Heart left ventricle (tissue), 16 donors: ENCODE results near the gene CHN2. TPM values are rescaled to one million over a fixed set of nuclear protein-coding genes. Genes with fewer than 3 reads are reported as not detected.

Experiments
- ATAC-seq, 4 donors: fragments of 200-7000 bp; cut with Tn5 transposase; one replicate each; pipeline ENCODE4 v1.9.1; 2020 to 2022; ENCODE audit warnings: moderate library complexity in 4 of 4, mild to moderate bottlenecking in 3 of 4, moderate number of reproducible peaks in 1 of 4
- DNase-seq, 5 donors: peaks; one replicate each; pipeline ENCODE4 v3.0.0-alpha.2; 2020
- H3K27ac ChIP-seq, 12 donors: fragments of 200-600 bp; sonication (generic) in 4 of 12; one replicate each; pipeline versions ENCODE4 v1.5.0 to v1.8.0; 2016 to 2022; ENCODE audit warnings: mild to moderate bottlenecking in 2 of 12
- H3K27me3 ChIP-seq, 9 donors: fragments of 200-600 bp; sonication (generic) in 2 of 9; one replicate each; pipeline versions ENCODE4 v1.5.1 to v1.8.0; 2016 to 2022; ENCODE audit warnings: mild to moderate bottlenecking in 3 of 9
- H3K36me3 ChIP-seq, 9 donors: fragments of 200-600 bp; sonication (generic) in 2 of 9; one replicate each; pipeline versions ENCODE4 v1.5.0 to v1.8.0; 2018 to 2022; ENCODE audit warnings: mild to moderate bottlenecking in 2 of 9
- H3K4me1 ChIP-seq, 12 donors: fragments of 200-600 bp; sonication (generic) in 4 of 12; one replicate each; pipeline versions ENCODE4 v1.5.0 to v1.8.0; 2016 to 2022; ENCODE audit warnings: mild to moderate bottlenecking in 3 of 12
- H3K4me3 ChIP-seq, 12 donors: fragments of 200-600 bp; sonication (generic) in 4 of 12; one replicate each; pipeline versions ENCODE4 v1.5.0 to v1.8.0; 2017 to 2022; ENCODE audit warnings: mild to moderate bottlenecking in 9 of 12, moderate library complexity in 4 of 12
- H3K9me3 ChIP-seq, 12 donors: fragments of 200-600 bp; sonication (generic) in 4 of 12; one replicate each; pipeline versions ENCODE4 v1.5.0 to v1.8.0; 2016 to 2022; ENCODE audit warnings: mild to moderate bottlenecking in 1 of 12
- CTCF ChIP-seq, 12 donors: fragments of 200-600 bp; sonication (generic) in 4 of 12; IDR thresholded peaks; one replicate each; pipeline versions ENCODE4 v1.5.0 to v1.8.0; 2018 to 2022; ENCODE audit warnings: antibody characterized with exemption in 12 of 12, mild to moderate bottlenecking in 5 of 12
- POLR2A ChIP-seq, 2 donors: fragments of 450-650 bp; IDR thresholded peaks; one replicate each; pipeline ENCODE4 v1.6.1; 2017; ENCODE audit warnings: antibody characterized with exemption in 2 of 2, mild to moderate bottlenecking in 2 of 2, moderate library complexity in 2 of 2
- WGBS, 4 donors: extraction: QIAGEN DNeasy Blood & Tissue Kit in 2 of 4; methylation state at CpG; one replicate each; pipeline versions ENCODE4 v1.1.5 to v1.1.7; 2013 to 2018; 5-methylcytosine and 5-hydroxymethylcytosine counted together
- intact Hi-C, 10 donors: fragments of 100-400 bp; cut with DNase I; formaldehyde crosslinking; loops; one replicate each; pipeline versions ENCODE4 v1.11.1 to v1.14.2; 2022
- polyA plus RNA-seq, 2 donors: library from polyadenylated mRNA; stranded (reverse); fragments of 200-250 nt; gene quantifications; one replicate each; pipeline ENCODE4 v1.2.3, GENCODE V29; 2013
- total RNA-seq, 9 donors: library from RNA; depleted of rRNA in 2 of 9; stranded (reverse); fragments of >200 nt in 2 of 9; fragmentation: NEBNext Ultra II Directional in 3 of 9; extraction: Animal tissue kit (Norgen Biotek cat#: 25700) in 3 of 9; gene quantifications; one replicate each; pipeline versions ENCODE4 v1.1.0 to v1.2.4, GENCODE V29; 2016 to 2023
- donor health status: ischemic (EF 13 %, LVEDD 7.1; RV severe dilation, severe dysfunction).
- donor health status: healthy with polysubstance abuse.
- donor health status: DM: no; HTN: yes; CAD: no.
- donor health status: DM: no; HTN: no; CAD: no.
- donor health status: ischemic (EF 25% LVEDD 6.9; RV normal size, moderate dysfunction).
- donor health status: ischemic (EF 25% LVEDD 5.7; RV mildly dilated, moderate dysfunction).
- donor health status: healthy.
- donor health status: DM: yes; HTN: yes; CAD: no.
- donor health status: ischemic (EF 35%, LVEDD 5.7; RV mildly dilated, moderate dysfunction).
- donor health status: nonischemic (EF 11% LVEDD 7.7; RV severe dilation, severe dysfunction).
- donor health status: DM: yes; HTN: yes; CAD: no.
- donor health status: PGD.
- donor health status: ischemic (EF 29% LVEDD 5.4; RV normal size, mild dysfunction).
- donor health status: nonischemic (EF 23%, LVEDD 6.1; RV moderate dilation, normal function).

The CHN2 gene
- total and polyA plus RNA-seq, 11 donors, result 11.2 to 54.4 (median 33.6) TPM

GRCh38 chr7:29272057-29272456, 77.5 kb downstream of the CHN2 start:
- Histone ChIP-seq H3K27ac (no peak overlapping the region), H3K4me3 (no peak overlapping the region), H3K36me3 (no peaks in the 10 kb centered on the region), H3K27me3 (no peaks in the 10 kb centered on the region), H3K9me3 (no peaks in the 10 kb centered on the region), H3K4me1 (peaks cover 0 to 20% (median under 1%) of the 10 kb centered on the region in 12 donors)
- DNase-seq (no peak), ATAC-seq (no peak)
- no peak for TF ChIP-seq POLR2A (IDR thresholded peaks at IDR 0.05)
- no peak for TF ChIP-seq CTCF (IDR thresholded peaks at IDR 0.05)
- 93 to 95% (median 94%) methylated on average over 9 of the region's 9 CpGs for WGBS, 4 donors
- intact Hi-C loops, result no loop called here

DNA sequence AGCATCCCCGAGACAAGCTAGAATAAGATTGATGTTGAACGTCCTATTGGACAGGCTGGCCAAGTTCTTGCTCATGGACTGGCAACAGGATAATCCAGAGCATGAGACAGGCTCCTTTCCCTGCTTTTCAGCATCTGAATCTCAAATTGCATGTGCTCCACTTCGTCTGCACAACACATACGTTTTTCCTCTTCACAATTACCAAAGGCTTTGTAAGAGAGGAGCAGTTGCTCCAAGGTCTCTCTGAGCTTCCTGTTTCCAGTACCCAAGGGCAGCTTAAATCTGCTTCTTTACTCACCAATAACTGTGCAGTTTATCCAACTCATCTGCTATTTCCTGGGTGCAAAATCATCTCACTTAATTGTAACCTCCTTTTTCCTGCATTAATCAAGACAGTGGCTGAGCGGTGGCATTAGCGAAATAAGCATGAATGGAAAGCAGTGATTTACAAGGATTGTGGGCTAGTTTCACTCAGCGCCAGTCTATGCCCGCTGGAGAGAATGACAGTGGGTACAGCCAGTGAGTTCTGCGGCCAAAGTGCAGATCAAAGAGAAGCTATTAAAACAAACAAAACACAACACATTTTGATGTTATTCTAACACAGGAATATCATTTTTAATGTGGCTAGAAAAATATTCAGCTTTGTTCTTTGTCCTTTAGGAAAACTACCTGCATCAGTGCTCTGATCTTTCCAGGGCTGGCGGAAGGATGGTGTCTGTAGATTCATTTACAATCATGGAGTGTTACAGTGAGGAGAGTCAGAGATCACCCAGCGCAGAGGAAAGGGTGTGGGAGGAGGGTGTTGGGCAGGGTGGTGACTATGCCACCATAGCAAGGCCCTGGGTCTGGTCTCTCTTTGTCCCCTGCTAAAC, 79.8 kb downstream of the CHN2 start:
- Histone ChIP-seq H3K36me3 (no peaks in the 10 kb centered on the region), H3K27me3 (no peaks in the 10 kb centered on the region), H3K4me1 (peaks cover 0 to 24% (median under 1%) of the 10 kb centered on the region in 12 donors), H3K4me3 (no peak overlapping the region), H3K9me3 (no peaks in the 10 kb centered on the region), H3K27ac (no peak overlapping the region)
- intact Hi-C loops, result no loop called here
- TF ChIP-seq CTCF (IDR thresholded peaks at IDR 0.05) (no peak), POLR2A (IDR thresholded peaks at IDR 0.05) (no peak)
- WGBS, 4 donors, result 71 to 77% (median 74%) methylated on average over 11 of the region's 11 CpGs
- ATAC-seq (no peak), DNase-seq (no peak)

DNA sequence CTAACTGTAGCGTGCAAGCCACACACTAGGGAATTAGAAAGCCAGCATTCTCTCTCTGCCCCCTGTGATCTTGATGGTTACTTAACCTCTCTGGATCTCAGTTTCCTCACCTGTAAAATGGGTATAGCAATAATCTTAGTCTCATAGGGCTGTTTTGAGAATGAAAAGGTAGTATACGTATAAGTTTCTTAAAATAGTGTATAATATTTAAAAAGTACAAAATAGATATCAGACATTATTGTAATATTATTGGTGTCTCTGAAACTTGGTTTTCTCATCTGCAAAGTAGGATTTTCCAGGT, 80.4 kb downstream of the CHN2 start:
- TF ChIP-seq POLR2A (IDR thresholded peaks at IDR 0.05) (no peak), CTCF (IDR thresholded peaks at IDR 0.05) (no peak)
- intact Hi-C loops, result no loop called here
- 92 to 99% (median 95%) methylated on average over 2 of the region's 2 CpGs for WGBS, 4 donors
- peaks cover 0 to 24% (median under 1%) of the 10 kb centered on the region in 12 donors for H3K4me1 ChIP-seq
- no peak overlapping the region for H3K27ac ChIP-seq
- H3K36me3 ChIP-seq, result no peaks in the 10 kb centered on the region
- no peak for ATAC-seq
- H3K27me3 ChIP-seq, result no peaks in the 10 kb centered on the region
- H3K4me3 ChIP-seq, result no peak overlapping the region
- no peaks in the 10 kb centered on the region for H3K9me3 ChIP-seq
- DNase-seq, result no peak

GRCh38 chr7:29275493-29275892, 80.9 kb downstream of the CHN2 start:
- ATAC-seq (no peak), DNase-seq (no peak)
- H3K27me3 ChIP-seq, result no peaks in the 10 kb centered on the region
- no peaks in the 10 kb centered on the region for H3K36me3 ChIP-seq
- 51 to 82% (median 67%) methylated on average over 4 of the region's 4 CpGs for WGBS, 4 donors
- peaks cover 0 to 23% (median under 1%) of the 10 kb centered on the region in 12 donors for H3K4me1 ChIP-seq
- no peak for TF ChIP-seq CTCF (IDR thresholded peaks at IDR 0.05)
- TF ChIP-seq POLR2A (IDR thresholded peaks at IDR 0.05), result no peak
- H3K9me3 ChIP-seq, result no peaks in the 10 kb centered on the region
- intact Hi-C loops, result no loop called here
- no peak overlapping the region for H3K27ac ChIP-seq
- H3K4me3 ChIP-seq, result no peak overlapping the region
